Activated naive CD8-positive, alpha-beta T cell treated with anti-CD3 and anti-CD28 coated beads, Interleukin-2, amount 10 ng/mL, durations not matched to agents 7 days and 5 days (primary cell): ENCODE measurements around the gene CCN5. TPM values are rescaled to one million over a fixed set of nuclear protein-coding genes. Genes with fewer than 3 reads are reported as not detected.
A peak's percentile ranks its signal among the peaks of the same experiment; 100 is the strongest.
"Not testable (repeated sequence)": the region's sequence is repeated elsewhere in the genome, so short reads cannot be mapped to it uniquely, and the experiment has no call there.

Experiments used
- ATAC-seq: fragments of 150-1000 bp; cut with Tn5 transposase; one replicate; pipeline ENCODE4 v1.10.0; 2021; ENCODE audit warnings: low read depth, moderate library complexity
- POLR2A ChIA-PET: fragments of 350-600 bp; sonication (Branson Sonifier 250); formaldehyde crosslinking; loops from one replicate; lab custom pipeline; 2021; ENCODE audit warnings: antibody characterized with exemption; lab: Charles Lee
- DNase-seq: peaks from one replicate; pipeline ENCODE4 v3.0.0; 2021
- H3K27ac Mint-ChIP-seq: one replicate; pipeline ENCODE4 v1.8.0; 2022; ENCODE audit warnings: mild to moderate bottlenecking, mixed read lengths
- H3K27me3 Mint-ChIP-seq: one replicate; pipeline ENCODE4 v1.8.0; 2022; ENCODE audit warnings: mild to moderate bottlenecking, moderate library complexity, mixed read lengths
- H3K36me3 Mint-ChIP-seq: one replicate; pipeline ENCODE4 v1.8.0; 2021; ENCODE audit warnings: mild to moderate bottlenecking, mixed read lengths
- H3K4me1 Mint-ChIP-seq: one replicate; pipeline ENCODE4 v1.8.0; 2021; ENCODE audit warnings: mixed read lengths
- H3K4me3 Mint-ChIP-seq: one replicate; pipeline ENCODE4 v1.8.0; 2022; ENCODE audit warnings: mild to moderate bottlenecking, moderate library complexity, mixed read lengths
- H3K9me3 Mint-ChIP-seq: one replicate; pipeline ENCODE4 v1.8.0; 2021; ENCODE audit warnings: mixed read lengths
- total RNA-seq, 2 experiments: library from RNA; stranded (reverse); gene quantifications; one replicate each; pipeline ENCODE4 v1.2.3, GENCODE V29; 2021

CCN5 gene, protein sequence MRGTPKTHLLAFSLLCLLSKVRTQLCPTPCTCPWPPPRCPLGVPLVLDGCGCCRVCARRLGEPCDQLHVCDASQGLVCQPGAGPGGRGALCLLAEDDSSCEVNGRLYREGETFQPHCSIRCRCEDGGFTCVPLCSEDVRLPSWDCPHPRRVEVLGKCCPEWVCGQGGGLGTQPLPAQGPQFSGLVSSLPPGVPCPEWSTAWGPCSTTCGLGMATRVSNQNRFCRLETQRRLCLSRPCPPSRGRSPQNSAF
- total RNA-seq, result not detected

DNA sequence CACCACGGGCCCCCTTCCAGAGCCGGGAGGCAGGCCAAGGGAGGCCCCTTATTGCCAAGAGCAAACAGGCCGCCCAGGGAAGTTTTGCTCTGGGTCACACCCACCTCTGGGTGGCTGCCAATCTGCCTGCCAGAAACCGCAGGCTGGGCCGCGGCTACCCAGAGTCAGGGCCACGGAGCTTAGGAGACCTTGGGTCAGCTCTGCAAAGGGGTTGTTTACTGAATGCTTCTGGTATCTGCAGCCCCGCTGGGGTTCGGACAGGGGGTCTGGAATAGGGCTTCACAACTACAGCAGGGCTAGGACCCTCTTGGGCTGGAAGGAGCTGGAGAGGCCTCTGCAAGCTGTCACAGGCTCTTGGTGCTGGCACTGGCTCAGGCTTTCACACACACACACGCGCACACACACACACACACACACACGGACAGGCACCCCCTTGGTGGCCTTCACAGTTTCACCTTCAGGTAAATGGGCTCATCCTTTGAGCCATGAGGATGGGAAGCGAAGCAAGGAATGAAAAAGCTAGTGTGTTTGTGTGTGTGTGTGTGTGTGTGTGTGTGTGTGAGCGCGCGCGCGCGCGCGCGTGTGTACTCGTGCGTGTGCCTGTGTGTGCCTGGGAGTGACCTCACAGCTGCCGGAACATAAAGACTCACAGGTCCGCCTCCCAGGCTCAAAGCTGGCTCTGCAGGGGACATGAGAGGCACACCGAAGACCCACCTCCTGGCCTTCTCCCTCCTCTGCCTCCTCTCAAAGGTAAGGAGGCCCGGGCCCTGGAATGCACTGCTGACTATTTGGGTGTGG, at the start of gene CCN5:
Gene CCN5, plus strand, starts transcription at position 669 of the 798 bp plus-strand sequence. Its CDS starts 22 bp downstream, at position 691.
- Mint-ChIP-seq H3K4me1 (no peaks in the 10 kb centered on the region), H3K36me3 (no peaks in the 10 kb centered on the region), H3K27me3 (peaks cover 6% of the 10 kb centered on the region)

DNA sequence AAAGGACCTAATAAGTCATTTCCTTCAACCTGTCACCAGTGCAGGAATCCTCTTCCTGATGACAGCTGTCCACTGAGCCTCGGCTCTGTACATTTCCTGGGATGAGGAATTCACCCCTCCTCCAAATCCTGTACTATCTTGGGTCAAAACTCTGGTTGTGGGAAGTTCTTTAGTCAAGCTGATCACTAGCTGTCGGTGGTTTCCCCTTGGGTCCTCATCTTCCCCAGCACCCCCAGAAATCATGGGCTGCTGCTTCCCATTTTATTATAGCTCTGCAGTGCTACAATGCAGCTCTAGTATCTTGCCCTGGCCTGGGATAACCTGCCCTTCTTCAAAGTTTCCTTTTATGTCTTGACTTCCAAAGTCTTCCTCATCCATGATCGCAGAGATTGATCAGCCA, 49.1 kb upstream of the CCN5 start:
- Mint-ChIP-seq H3K27ac (no peak overlapping the region), H3K27me3 (no peaks in the 10 kb centered on the region)
- POLR2A ChIA-PET, result interaction anchor here (1.0 kb wide), 1 partner anchor 12 kb away, joined by 3 read pairs; no protein-coding TSS in a partner anchor

More for the DNA sequence above, at the start of gene CCN5:
- peak within 1 kb of the TSS; percentile 31 for H3K27ac Mint-ChIP-seq
- H3K4me3 Mint-ChIP-seq, result no peak within 1 kb of the TSS
- POLR2A ChIA-PET, result no interaction called here
- ATAC-seq (no peak), DNase-seq (no peak)
- H3K9me3 Mint-ChIP-seq, result no peaks in the 10 kb centered on the region

DNA sequence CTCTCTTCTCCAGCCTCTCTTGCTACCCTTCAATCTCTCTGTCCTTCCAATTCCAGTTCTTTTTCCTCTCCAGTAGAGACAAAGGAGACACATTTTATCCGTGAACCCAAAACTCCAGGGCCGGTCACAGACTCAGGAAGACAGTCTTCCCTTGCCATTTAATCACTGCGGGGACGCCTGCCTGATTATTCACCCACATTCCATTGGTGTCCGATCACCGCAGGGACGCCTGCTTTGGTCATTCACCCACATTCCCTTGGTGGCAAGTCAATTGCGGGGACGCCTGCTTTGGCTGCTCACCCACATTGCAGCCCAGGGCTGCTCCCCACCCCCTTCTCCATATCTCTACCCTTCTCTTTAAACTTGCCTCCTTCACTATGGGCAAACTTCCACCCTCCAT, 44.3 kb upstream of the CCN5 start:
- Mint-ChIP-seq H3K4me1 (peaks cover 38% of the 10 kb centered on the region), H3K36me3 (peaks cover 16% of the 10 kb centered on the region)
- ATAC-seq, H3K9me3 Mint-ChIP-seq, POLR2A ChIA-PET, H3K4me3 Mint-ChIP-seq, DNase-seq, H3K27me3 Mint-ChIP-seq, H3K27ac Mint-ChIP-seq: not testable (repeated sequence)

More for the DNA sequence above, 49.1 kb upstream of the CCN5 start:
- Mint-ChIP-seq H3K36me3 (peaks cover 30% of the 10 kb centered on the region), H3K9me3 (no peaks in the 10 kb centered on the region), H3K4me1 (peaks cover 27% of the 10 kb centered on the region), H3K4me3 (no peak overlapping the region)
- ATAC-seq (no peak), DNase-seq (no peak)

DNA sequence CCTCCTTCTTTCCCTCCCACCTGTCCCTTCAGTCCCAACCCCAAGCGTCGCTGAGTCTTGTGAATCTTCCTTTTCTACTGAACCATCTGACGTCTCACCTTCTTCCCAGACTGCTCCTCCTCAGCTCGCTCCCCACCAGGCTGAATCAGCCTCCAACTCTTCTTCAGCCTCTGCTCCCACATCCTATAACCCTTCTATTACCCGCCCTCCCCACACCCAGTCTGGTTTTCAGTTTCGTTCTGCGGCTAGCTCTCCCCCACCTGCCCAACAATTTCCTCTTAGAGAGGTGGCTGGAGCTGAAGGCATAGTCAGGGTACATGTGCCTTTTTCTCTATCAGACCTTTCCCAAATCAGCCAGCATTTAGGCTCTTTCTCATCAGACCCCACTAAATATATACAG, 43.6 kb upstream of the CCN5 start:
- peaks cover 11% of the 10 kb centered on the region for H3K36me3 Mint-ChIP-seq
- not testable (repeated sequence) for H3K4me3 Mint-ChIP-seq, H3K27me3 Mint-ChIP-seq, H3K27ac Mint-ChIP-seq, H3K9me3 Mint-ChIP-seq
- H3K4me1 Mint-ChIP-seq, result peaks cover 32% of the 10 kb centered on the region
- DNase-seq, result peak; percentile 67
- ATAC-seq, result peak; percentile 89
- POLR2A ChIA-PET, result interaction anchor here (0.6 to 2.0 kb wide), 5 partner anchors 18 to 1090 kb away, joined by 4 to 11 read pairs (median 6); no protein-coding TSS in a partner anchor

DNA sequence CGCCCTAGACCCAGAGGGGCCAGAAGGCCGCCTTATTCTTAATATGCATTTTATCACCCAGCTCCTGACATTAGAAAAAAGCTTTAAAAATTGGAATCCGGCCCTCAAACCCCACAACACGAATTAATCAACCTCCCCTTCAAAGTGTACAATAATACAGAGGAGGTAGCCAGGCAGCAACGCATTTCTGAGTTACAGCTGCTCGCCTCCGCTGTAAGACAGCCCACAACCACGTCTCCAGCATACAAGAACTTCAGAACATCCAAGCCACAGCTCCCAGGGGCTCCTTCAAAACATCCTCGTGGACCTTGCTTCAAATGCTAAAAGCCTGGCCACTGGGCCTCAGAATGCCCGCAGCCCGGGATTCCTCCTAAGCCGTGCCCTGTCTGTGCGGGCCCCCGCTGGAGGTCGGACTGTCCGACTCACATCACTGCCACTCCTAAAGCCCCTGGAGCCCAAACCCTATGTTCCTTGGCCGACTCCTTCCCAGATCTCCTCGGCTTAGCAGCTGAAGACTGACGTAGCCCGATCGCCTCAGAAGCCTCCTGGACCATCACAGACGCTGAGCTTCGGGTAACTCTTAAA, 42.8 kb upstream of the CCN5 start:
- not testable (repeated sequence) for H3K27me3 Mint-ChIP-seq, H3K27ac Mint-ChIP-seq, DNase-seq, ATAC-seq, H3K36me3 Mint-ChIP-seq, H3K9me3 Mint-ChIP-seq, H3K4me3 Mint-ChIP-seq
- H3K4me1 Mint-ChIP-seq, result peaks cover 31% of the 10 kb centered on the region
- POLR2A ChIA-PET, result interaction anchor here (0.6 to 2.0 kb wide), 5 partner anchors 19 to 1089 kb away, joined by 4 to 11 read pairs (median 6); no protein-coding TSS in a partner anchor

DNA sequence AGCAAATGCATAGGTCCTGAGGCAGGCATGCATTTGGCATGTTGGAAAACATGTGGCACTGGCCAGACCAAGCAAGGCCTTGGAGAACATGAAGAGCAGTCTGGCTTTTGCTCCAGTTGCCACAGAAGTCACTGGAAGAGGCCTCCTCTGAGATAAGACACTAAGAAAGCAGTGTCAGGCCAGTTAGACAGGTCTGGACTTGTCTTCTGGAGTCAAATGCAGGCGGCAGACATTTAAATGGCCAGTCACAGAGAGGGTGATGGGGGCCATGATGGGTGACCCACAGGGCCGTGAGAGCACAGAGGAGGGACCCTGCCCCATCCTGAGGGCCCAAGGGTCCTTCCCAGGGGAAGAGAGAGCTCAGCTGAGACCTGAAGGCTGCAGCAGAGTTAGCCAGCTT, 36.9 kb upstream of the CCN5 start:
- H3K27me3 Mint-ChIP-seq, result no peaks in the 10 kb centered on the region
- POLR2A ChIA-PET, result no interaction called here
- DNase-seq, result no peak
- peak overlapping the region; percentile 36 for H3K27ac Mint-ChIP-seq
- no peaks in the 10 kb centered on the region for H3K36me3 Mint-ChIP-seq
- H3K4me3 Mint-ChIP-seq, result no peak overlapping the region
- H3K4me1 Mint-ChIP-seq, result no peaks in the 10 kb centered on the region
- ATAC-seq, result no peak
- H3K9me3 Mint-ChIP-seq, result no peaks in the 10 kb centered on the region

DNA sequence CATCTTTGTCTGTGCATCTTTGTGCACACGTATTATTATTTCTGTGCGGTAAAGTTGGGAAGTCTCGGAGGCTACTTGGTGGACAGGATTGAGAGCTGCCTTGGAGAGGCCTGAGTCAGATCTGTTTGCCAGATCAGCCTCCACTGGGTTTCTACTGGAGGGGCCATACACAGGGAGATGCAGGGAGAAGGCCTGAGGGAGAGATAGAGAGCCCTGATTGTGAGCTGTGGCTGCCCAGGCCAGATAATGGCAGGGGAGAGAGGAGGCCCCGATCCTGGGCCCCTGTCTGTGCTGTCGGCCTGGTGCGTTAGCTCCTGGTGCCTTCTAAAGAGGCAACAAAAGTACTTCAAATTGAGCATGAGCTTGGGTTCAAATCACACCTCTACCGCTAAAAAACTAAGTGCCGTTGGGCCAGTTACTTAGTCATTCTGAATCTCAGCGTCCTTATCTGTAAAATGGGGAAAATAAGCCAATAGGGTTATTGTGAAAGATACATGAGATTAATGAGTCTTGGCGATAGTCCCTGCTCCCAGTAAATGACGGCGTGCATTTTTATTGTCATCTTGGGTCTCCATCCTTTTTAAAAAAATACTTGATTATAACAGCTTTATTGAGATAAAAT, 36.1 kb upstream of the CCN5 start:
- Mint-ChIP-seq H3K9me3 (no peaks in the 10 kb centered on the region), H3K4me1 (peaks cover 4% of the 10 kb centered on the region), H3K27me3 (no peaks in the 10 kb centered on the region), H3K36me3 (no peaks in the 10 kb centered on the region), H3K4me3 (no peak overlapping the region), H3K27ac (peak overlapping the region; percentile 75)
- DNase-seq, result no peak
- POLR2A ChIA-PET, result no interaction called here
- ATAC-seq, result no peak

DNA sequence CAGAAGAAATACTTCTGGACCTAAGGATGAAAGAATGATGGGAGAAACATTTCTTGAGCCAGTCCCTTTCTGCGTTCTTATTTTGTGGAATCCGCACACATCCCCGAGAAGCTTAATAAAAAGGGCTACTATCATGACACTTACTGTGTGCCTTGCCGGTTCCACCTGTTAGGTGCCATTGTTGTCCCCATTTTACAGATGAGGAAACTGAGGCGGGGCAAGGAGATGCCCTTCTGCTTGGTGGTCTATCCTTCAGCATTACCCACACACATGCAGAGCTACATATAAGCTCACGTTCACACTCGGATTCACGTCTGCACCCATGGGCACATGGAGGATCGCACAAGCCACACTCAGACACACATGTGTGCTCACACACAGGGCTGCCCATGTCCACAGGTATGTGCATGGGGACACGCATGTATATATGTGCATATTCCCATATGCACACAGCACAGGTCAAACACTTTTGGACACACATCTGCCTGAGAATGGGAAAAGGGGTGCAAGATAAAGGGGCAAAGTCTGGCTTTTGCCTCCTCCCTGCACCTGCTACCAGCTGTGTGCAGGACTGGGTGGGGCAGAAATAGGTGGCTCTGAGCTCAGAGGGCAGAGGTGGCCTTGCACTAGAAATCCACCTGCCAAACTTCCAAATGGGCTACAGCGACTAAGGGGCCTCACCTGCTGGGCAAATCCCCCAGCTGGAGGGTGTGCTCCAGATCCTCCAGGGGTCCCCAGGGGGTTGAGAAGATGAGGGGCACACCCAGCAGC, 33.2 kb upstream of the CCN5 start:
- Mint-ChIP-seq H3K27ac (no peak overlapping the region), H3K9me3 (no peaks in the 10 kb centered on the region), H3K27me3 (peaks cover under 1% of the 10 kb centered on the region), H3K4me1 (peaks cover 8% of the 10 kb centered on the region), H3K36me3 (no peaks in the 10 kb centered on the region), H3K4me3 (no peak overlapping the region)
- POLR2A ChIA-PET, result interaction anchor here (0.7 to 3.3 kb wide), 3 partner anchors 35 to 45 kb away, joined by 3 to 31 read pairs (median 5); no protein-coding TSS in a partner anchor
- ATAC-seq (no peak), DNase-seq (no peak)

DNA sequence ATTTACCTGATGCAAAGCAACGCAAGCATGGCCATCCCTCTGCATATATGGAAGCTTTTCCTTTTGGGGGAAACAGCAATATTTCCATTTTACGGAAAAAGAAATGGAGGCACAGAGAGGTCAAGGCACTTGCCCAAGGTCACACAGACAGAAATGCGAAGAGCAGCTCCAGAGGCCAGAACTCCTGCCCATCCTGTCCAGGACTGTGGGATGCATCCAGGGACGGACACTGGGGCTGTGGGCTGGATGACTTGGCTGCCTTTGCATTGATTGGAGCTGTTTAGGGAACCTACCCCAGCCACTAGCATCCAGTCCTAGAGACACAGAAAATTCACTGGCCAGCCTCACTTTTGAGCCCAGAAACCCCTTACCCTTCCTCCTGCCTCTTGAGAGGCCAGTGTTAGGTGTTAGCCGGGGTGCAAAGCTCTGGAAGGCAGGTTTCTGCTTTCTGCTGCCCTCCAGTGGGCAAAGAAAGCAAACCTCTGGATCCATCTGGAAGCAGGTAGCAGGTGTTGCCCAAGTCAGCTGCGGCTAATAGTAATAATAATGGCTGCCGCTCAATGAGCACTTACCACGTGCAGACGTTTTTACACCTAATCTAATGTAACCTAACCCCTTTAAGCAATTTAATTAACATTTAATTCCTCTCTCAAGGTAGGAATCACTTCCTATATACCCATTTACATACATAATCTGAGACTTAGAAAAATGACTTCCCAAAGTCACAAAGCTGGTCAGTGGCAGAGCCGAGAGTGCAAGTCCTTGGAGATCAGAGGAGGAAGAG, 31.7 kb upstream of the CCN5 start:
- Mint-ChIP-seq H3K4me3 (no peak overlapping the region), H3K27me3 (peaks cover 3% of the 10 kb centered on the region), H3K27ac (no peak overlapping the region), H3K36me3 (no peaks in the 10 kb centered on the region), H3K4me1 (peaks cover 8% of the 10 kb centered on the region), H3K9me3 (no peaks in the 10 kb centered on the region)
- ATAC-seq (peak; percentile 88), DNase-seq (peak; percentile 66)
- POLR2A ChIA-PET, result interaction anchor here (0.5 to 3.3 kb wide), 5 partner anchors 15 to 73 kb away, joined by 3 to 31 read pairs (median 5); partner anchors contain the start of gene ADA

DNA sequence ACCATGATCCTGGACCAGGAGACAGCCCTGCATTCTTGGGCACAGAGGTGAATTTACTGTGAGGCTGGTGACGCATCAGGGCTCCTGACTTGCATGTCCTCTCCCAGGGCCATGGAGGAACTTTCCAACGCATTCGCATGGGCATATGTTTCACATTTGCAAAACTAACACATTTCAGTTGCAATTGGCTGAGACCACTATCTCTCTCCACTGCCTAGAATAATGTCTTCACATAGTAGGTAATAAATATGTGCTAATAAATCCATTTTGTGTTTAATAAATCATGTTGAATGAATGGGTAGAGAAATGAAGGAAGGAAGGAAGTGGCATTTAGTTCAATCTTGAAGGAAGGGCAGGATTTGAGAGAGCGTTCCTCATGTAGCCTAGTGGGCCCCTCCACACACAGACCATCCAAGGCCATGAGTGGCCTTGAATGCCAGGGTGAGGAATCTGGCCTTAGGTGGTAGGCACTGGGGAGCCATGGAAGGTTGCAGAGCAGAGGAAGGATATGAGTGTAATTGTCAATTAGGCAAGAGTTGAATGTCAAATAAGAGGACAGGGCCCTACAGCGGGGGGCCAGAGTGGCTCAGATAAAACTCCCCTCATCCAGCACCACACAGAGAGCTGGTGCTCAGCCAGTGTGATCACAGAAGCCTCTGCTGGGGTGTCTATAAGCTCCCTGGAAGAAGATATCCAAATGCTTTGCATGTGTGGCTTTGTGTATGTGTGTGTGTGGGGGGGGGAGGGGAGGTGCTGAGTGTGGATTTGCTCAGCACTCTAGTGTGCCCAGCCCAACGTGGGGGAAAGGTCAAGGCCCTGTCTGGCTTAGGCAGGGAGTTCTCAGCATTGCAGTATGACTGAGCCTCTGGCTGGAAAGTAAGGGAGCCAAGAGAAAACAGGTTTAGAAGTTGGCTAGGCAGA, 30.9 kb upstream of the CCN5 start:
- no peak overlapping the region for H3K4me3 Mint-ChIP-seq
- no peaks in the 10 kb centered on the region for H3K36me3 Mint-ChIP-seq
- no peak overlapping the region for H3K27ac Mint-ChIP-seq
- peaks cover 3% of the 10 kb centered on the region for H3K27me3 Mint-ChIP-seq
- no peaks in the 10 kb centered on the region for H3K9me3 Mint-ChIP-seq
- DNase-seq (no peak), ATAC-seq (no peak)
- POLR2A ChIA-PET, result interaction anchor here (1.0 to 3.3 kb wide), 4 partner anchors 32 to 183 kb away, joined by 3 to 31 read pairs (median 6); partner anchors contain the start of gene ADA
- H3K4me1 Mint-ChIP-seq, result peaks cover 8% of the 10 kb centered on the region

DNA sequence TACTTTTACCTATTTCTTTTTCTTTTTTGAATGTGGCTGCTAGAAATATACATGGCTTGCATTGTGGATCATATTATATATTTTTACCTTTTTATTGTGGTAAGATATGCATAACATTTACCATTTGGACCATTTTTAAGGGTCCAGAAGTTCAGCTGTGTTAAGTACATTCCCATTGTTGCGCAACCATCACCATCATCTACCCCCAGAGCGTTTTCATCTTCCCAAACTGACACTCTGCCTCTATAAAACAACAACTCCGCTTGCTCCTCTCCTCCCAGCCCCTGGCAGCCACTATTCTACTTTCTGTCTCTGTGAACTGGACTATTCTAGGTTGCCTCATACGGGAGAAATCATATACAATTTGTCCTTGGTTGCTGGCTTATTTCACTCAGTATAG, 28.2 kb upstream of the CCN5 start:
- H3K27me3 Mint-ChIP-seq, result peaks cover 3% of the 10 kb centered on the region
- no peak overlapping the region for H3K4me3 Mint-ChIP-seq
- H3K36me3 Mint-ChIP-seq, result peaks cover 1% of the 10 kb centered on the region
- ATAC-seq (no peak), DNase-seq (no peak)
- H3K9me3 Mint-ChIP-seq, result peaks cover 1% of the 10 kb centered on the region
- no peak overlapping the region for H3K27ac Mint-ChIP-seq
- H3K4me1 Mint-ChIP-seq, result peaks cover 10% of the 10 kb centered on the region
- POLR2A ChIA-PET, result interaction anchor here (0.7 kb wide), 1 partner anchor 31 kb away, joined by 3 read pairs; no protein-coding TSS in a partner anchor
